Neuron (in vitro differentiated cells): Measurements from ENCODE around the gene THBS2.
"Not testable (repeated sequence)": the region's sequence is repeated elsewhere in the genome, so short reads cannot be mapped to it uniquely, and the experiment has no call there.

Experiments
- H2AFZ ChIP-seq: one replicate; pipeline ENCODE4 v1.6.1; 2013; ENCODE audit warnings: low read depth, mild to moderate bottlenecking, inconsistent platforms, low read length, moderate library complexity
- H3K27me3 ChIP-seq: one replicate; pipeline ENCODE4 v1.6.1; 2013; ENCODE audit warnings: low read length; ENCODE audit not compliant: insufficient read depth
- H3K36me3 ChIP-seq: one replicate; pipeline ENCODE4 v1.6.1; 2013; ENCODE audit warnings: low read length; ENCODE audit not compliant: insufficient read depth
- H3K4me1 ChIP-seq: one replicate; pipeline ENCODE4 v1.6.1; 2013; ENCODE audit warnings: low read length; ENCODE audit not compliant: insufficient read depth
- H3K4me3 ChIP-seq: 2 replicates; pipeline ENCODE4 v1.5.1; 2013; ENCODE audit warnings: mild to moderate bottlenecking, low read length, moderate library complexity
- H3K9me3 ChIP-seq: one replicate; pipeline ENCODE4 v1.6.1; 2013; ENCODE audit warnings: low read length

Gene THBS2

GRCh38 chr6:169217972-169218371 lies 35.7 kb downstream of the THBS2 start:
- H3K4me3 ChIP-seq = no peak overlapping the region
- no peaks in the 10 kb centered on the region for H3K27me3 ChIP-seq
- H3K4me1 ChIP-seq = peaks cover 4% of the 10 kb centered on the region
- no peaks in the 10 kb centered on the region for H3K36me3 ChIP-seq
- H2AFZ ChIP-seq = no peak overlapping the region
- peaks cover 5% of the 10 kb centered on the region for H3K9me3 ChIP-seq

GRCh38 chr6:169216830-169217229 lies 36.8 kb downstream of the THBS2 start:
- H3K4me3 ChIP-seq = no peak overlapping the region
- no peak overlapping the region for H2AFZ ChIP-seq
- peaks cover 4% of the 10 kb centered on the region for H3K4me1 ChIP-seq

GRCh38 chr6:169215201-169215681 lies 38.4 kb downstream of the THBS2 start:
- H3K4me3 ChIP-seq = no peak overlapping the region
- H3K4me1 ChIP-seq = peaks cover 4% of the 10 kb centered on the region
- no peaks in the 10 kb centered on the region for H3K9me3 ChIP-seq
- H3K27me3 ChIP-seq = no peaks in the 10 kb centered on the region
- H3K36me3 ChIP-seq = no peaks in the 10 kb centered on the region
- no peak overlapping the region for H2AFZ ChIP-seq

More at GRCh38 chr6:169216830-169217229, 36.8 kb downstream of the THBS2 start:
- Histone ChIP-seq H3K36me3 (no peaks in the 10 kb centered on the region), H3K27me3 (no peaks in the 10 kb centered on the region), H3K9me3 (no peaks in the 10 kb centered on the region)

GRCh38 chr6:169214789-169215188 lies 38.9 kb downstream of the THBS2 start:
- not testable (repeated sequence) for H3K4me3 ChIP-seq, H2AFZ ChIP-seq, H3K36me3 ChIP-seq, H3K4me1 ChIP-seq, H3K9me3 ChIP-seq, H3K27me3 ChIP-seq

GRCh38 chr6:169213814-169214520 lies 39.7 kb downstream of the THBS2 start:
- H3K27me3 ChIP-seq = no peaks in the 10 kb centered on the region
- H3K36me3 ChIP-seq = no peaks in the 10 kb centered on the region
- H3K9me3 ChIP-seq = no peaks in the 10 kb centered on the region
- no peak overlapping the region for H3K4me3 ChIP-seq
- H2AFZ ChIP-seq = no peak overlapping the region
- peaks cover 4% of the 10 kb centered on the region for H3K4me1 ChIP-seq

- no peaks in the 10 kb centered on the region for H3K27me3 ChIP-seq
- H3K9me3 ChIP-seq = no peaks in the 10 kb centered on the region
- H3K4me3 ChIP-seq = peak overlapping the region; percentile 40
- H2AFZ ChIP-seq = peak overlapping the region; percentile 75
- no peaks in the 10 kb centered on the region for H3K36me3 ChIP-seq
- H3K4me1 ChIP-seq = peaks cover 4% of the 10 kb centered on the region
These were observed 40.5 kb downstream of the THBS2 start for GRCh38 chr6:169212897-169213813.

GRCh38 chr6:169212436-169212835 lies 41.2 kb downstream of the THBS2 start:
- no peaks in the 10 kb centered on the region for H3K36me3 ChIP-seq
- H3K4me3 ChIP-seq = peak overlapping the region; percentile 40
- H3K9me3 ChIP-seq = no peaks in the 10 kb centered on the region
- H2AFZ ChIP-seq = peak overlapping the region; percentile 75
- no peaks in the 10 kb centered on the region for H3K27me3 ChIP-seq
- H3K4me1 ChIP-seq = peaks cover 4% of the 10 kb centered on the region

GRCh38 chr6:169211881-169212280 lies 41.8 kb downstream of the THBS2 start:
- H3K9me3 ChIP-seq = no peaks in the 10 kb centered on the region
- no peak overlapping the region for H2AFZ ChIP-seq
- no peak overlapping the region for H3K4me3 ChIP-seq
- H3K36me3 ChIP-seq = no peaks in the 10 kb centered on the region
- peaks cover 4% of the 10 kb centered on the region for H3K4me1 ChIP-seq
- H3K27me3 ChIP-seq = no peaks in the 10 kb centered on the region

- Histone ChIP-seq H3K9me3 (no peaks in the 10 kb centered on the region), H3K27me3 (no peaks in the 10 kb centered on the region), H2AFZ (no peak overlapping the region), H3K36me3 (no peaks in the 10 kb centered on the region), H3K4me1 (peaks cover 4% of the 10 kb centered on the region), H3K4me3 (no peak overlapping the region)
These were observed 43.0 kb downstream of the THBS2 start for GRCh38 chr6:169210611-169211010.

- H3K4me1 ChIP-seq = no peaks in the 10 kb centered on the region
- no peak overlapping the region for H2AFZ ChIP-seq
- H3K36me3 ChIP-seq = no peaks in the 10 kb centered on the region
- H3K9me3 ChIP-seq = no peaks in the 10 kb centered on the region
- no peaks in the 10 kb centered on the region for H3K27me3 ChIP-seq
- no peak overlapping the region for H3K4me3 ChIP-seq
These were observed 45.6 kb downstream of the THBS2 start for GRCh38 chr6:169208011-169208410.

- Histone ChIP-seq H3K4me3 (no peak overlapping the region), H3K4me1 (no peaks in the 10 kb centered on the region), H2AFZ (no peak overlapping the region), H3K36me3 (no peaks in the 10 kb centered on the region), H3K27me3 (no peaks in the 10 kb centered on the region), H3K9me3 (no peaks in the 10 kb centered on the region)
These were observed 46.2 kb downstream of the THBS2 start for GRCh38 chr6:169207482-169207881.

GRCh38 chr6:169205176-169206160 lies 48.2 kb downstream of the THBS2 start:
- Histone ChIP-seq H3K4me3 (no peak overlapping the region), H2AFZ (no peak overlapping the region), H3K36me3 (no peaks in the 10 kb centered on the region), H3K27me3 (no peaks in the 10 kb centered on the region), H3K4me1 (no peaks in the 10 kb centered on the region), H3K9me3 (peaks cover 3% of the 10 kb centered on the region)
